ENCODE data around the gene UBTD2.
"Not testable (repeated sequence)": the region's sequence is repeated elsewhere in the genome, so short reads cannot be mapped to it uniquely, and the experiment has no call there.

The UBTD2 gene

DNA sequence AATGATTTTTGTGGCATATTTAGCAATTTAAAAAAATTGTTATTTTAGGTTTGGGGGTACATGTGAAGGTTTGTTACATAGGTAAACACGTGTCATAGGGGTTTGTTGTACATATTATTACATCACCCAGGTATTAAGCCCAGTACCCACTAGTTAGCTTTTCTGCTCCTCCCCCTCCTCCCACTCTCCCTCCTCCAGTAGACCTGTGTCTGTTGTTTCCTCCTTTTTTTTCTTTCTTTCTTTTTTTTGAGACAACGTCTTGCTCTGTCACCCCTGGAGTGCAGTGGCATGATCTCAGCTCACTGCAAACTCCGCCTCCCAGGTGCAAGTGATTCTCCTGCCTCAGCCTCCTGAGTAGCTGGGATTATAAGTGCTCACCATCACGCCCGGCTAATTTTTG, 8.3 kb upstream of the UBTD2 start:
- not testable (repeated sequence) for DNase-seq

DNA sequence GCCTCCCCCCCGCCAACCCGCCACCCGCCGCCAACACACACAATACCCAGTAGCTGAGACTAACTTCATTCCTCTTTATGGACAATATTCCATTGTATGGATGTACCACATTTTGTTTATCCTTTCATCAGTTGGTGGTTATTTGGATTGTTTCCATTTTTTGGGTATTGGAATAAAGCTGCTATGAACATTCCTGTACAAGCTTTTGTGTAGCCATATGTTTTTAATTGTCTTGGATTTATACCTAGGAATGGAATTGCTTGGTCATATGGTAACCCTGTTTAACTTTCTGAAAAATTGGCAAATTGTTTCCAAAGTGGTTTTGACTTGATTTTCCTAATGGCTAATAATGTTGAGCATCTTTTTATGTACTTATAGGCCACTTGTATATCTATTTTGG, 4.9 kb upstream of the UBTD2 start:
- DNase-seq, result no peak

DNA sequence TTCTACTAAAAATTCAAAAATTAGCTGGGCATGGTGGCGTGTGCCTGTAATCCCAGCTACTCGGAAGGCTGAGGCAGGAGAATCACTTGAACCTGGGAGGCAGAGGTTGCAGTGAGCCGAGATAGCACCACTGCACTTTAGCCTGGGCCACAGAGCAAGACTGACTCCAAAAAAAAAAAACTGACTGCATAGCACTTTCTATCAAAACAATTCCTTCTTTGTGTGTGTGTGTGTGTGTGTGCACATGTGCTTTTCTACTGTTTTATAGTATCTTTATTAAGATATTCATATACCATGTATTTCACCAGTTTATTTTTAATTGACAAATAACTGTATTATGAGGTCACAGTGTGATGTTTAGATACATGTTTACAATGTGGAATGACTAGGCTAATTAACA, 3.6 kb upstream of the UBTD2 start:
- not testable (repeated sequence) for DNase-seq

DNA sequence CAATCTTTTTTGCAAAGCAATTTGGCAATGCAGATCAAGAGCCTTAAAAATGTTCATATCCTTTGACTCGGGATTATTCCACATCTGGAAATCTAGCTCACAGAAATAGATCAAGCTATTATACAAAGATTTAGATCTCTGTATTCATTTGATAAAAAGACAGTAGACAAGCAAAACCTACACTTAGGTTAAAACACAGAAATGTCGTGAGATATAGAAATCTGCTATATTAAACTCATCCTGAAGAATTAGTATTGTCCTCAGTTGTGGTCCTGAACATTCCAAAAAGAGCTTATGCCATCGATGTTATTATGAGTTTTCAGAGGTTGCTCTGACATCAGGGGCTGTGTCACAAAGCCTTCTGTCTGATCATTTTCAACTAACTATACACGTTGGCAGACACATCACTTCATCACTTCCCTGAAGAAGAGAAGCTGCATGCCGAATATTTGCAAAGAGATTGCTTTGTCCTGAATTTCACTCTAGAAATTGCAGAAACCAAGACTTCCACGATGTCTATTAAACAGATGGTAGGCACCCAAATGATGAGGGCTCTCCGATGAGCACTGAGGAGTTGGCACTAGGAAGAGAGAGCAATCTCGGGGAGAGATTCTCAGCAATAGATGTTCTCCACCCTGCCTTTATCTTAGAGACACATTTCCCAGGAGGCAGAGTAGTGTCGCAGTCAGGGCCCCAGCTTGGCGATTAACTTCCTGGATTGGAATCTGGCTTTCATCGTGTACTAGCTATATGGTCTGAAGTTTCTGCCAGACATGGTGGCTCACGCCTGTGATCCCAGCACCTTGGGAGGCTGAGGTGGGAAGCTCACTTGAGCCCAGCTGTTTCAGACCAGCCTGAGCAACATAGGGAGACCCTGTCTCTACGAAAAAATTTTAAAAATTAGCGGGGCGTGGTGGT, 1.9 kb upstream of the UBTD2 start:
- DNase-seq, result no peak

DNA sequence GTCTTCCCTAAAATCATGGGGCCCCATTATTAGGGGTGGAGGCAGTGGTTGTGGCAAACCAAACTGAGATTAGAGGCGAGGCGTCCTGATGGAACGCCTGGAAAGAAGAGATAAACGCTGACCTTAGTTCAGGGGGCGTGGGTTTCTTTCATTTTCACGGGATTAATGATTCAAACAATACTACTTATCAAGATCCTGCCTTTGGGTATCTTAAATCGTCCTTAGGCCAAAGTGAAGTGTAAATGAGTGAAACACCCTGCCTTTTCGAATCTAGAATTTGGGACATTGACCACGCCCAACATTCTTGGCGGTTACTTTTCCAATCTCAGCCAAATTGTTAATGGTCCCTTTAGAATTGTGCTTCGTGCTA, 1.0 kb upstream of the UBTD2 start:
- DNase-seq, result no peak

DNA sequence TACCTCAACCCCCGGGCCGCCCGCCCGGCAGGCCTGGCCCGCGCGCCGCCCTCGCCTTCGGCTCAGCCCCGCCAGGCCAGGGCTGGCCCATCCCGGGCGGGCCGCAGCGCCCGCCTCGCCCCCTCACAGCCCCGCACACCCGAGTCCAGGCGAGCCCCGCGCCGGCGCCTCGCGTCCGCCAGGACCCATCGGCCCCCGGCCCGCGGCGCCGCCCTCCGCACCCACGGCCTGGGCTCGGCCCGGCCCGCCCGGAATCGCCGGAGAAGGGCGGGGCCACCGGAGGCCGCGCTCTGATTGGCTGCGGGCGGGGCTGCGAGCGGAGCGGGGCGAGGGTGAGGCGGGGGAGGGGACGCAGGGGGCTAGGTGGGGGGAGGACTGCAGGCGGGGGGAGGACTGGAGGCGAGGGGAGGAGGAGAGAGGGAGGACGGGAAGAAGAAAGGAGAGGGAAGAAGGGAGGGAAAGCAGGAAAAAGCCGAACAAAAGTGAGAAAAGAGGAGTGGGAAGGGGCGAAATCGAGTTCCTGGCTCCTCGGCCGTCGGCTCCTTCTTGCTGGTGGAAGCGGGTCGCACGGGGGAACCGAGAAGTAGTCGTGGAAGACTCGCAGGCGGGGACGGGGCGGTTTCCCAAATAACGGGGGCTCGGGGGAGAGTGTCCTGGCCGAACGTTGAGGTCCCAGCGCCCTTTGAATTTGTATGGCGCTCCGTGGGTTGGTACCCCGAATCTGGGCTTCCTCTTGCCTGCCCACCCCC, 472 bp upstream of the UBTD2 start:
- DNase-seq, result peak; percentile 81

DNA sequence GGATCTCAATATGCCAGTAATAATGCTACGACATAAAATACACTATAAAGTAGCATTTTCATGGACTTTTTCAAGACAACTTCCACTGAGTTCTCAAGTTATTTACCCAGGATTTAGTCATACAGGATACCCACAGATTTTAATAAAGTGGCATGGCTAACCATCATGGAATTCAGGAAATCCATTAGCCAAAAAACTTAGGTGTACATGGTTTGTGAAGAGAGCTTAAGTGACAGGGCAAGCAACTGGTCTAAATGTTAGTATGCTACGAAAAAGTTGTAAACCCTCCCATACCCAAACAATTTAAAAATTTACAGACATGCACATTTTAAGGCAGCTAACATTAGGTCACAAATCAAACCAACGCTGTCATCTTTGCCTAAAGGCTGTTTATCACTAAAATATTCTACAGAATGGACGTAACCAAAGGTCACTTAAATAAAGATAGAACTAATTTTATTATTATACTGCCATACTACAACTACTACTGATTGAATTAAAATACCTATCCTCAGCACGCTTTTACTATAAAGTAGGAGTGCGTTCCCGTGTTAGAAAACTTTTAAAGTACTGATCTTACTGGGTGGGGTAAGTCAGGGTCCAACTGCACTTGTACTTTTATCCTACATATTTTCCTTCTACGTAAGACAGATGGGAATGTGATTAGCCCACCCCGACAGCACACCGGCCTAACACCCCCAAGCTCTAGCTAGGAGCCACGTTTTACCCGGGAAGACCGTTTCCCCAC, 1.1 kb downstream of the UBTD2 start:
- DNase-seq, result no peak

DNA sequence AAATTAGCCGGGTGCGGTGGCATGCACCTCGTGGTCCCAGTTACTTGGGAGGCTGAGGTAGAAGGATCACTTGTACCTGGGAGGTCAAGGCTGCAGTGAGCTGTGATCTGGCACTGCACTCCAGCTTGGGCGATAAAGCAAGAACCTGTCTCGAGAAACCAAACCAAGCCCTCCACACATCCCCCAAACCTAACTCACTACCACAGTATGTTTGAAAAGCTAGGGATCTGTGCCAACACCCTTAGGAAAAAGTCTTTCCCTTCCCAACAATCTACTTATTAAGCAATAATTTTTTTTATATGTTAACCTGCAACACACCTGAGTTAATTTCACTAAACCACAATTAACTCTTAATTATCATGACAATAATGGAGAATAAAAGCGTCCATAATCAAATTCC, 2.2 kb downstream of the UBTD2 start:
- no peak for DNase-seq

DNA sequence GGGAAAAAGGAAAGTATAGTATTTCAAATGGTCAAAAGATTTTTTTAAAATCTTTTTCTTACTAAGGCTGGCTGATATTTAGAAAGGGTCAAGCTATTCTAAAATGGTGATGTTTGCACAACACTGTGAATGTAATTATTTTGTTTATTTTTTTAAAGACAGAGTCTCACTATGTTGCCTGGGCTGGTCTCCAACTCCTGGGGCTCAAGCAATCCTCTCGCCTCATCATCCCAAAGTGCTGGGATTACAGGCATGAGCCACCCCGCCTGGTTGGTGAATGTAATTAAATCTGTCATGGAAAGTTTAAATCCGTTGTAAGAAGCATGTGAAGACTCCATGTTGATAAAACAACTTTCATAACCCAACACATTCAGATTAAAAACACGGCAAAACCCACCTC, 2.6 kb downstream of the UBTD2 start:
- no peak for DNase-seq

DNA sequence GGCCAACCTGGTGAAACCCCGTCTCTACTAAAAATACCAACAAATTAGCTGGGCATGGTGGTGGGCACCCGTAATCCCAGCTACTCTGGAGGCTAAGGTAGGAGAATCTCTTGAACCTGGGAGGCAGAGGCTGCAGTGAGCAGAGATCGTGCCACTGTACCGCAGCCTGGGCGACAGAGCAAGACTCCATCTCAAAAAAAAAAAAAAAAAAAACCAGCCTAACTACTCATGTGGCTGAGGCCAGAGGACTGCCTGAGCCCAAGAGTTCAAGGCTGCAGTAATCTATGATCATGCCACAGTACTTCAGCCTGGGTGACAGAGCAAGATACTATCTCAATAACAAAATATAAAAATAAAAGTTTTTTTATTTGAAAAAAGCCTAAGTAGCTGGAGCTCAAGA, 3.2 kb downstream of the UBTD2 start:
- no peak for DNase-seq

DNA sequence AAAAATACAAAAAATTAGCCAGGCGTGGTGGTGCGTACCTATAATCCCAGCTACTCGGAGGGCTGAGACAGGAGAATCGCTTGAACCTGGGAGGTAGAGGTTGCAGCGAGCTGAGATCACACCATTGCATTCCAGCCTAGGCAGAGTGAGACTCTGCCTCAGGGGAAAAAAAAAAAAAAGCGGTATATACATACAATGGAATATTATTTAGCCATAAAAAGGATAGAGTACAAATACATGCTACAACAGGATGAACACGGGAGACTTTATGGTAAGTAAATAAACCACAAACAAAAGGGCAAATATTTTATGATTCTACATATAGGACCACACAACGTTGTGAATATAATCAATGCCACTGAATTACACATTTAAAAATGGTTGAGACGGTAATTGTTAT, 5.2 kb downstream of the UBTD2 start:
- DNase-seq, result no peak

DNA sequence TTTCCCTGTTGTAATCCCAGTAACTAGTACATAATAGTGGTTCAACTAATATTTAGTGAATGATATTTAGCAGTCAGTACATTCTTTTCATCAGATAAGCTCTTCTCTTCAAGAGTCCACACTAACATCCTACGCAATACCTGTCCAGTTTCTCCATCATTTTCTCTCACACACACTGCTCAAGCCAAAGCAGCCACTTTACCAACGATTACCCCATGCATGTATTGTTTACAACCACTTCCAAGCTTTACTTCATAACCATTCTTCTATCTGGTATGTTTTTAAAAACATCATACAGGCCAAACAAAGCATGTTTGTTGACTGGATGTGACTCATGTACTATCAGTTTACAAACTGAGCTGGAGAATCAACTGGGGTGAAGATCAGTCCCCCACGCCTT, 7.3 kb downstream of the UBTD2 start:
- DNase-seq, result no peak

DNA sequence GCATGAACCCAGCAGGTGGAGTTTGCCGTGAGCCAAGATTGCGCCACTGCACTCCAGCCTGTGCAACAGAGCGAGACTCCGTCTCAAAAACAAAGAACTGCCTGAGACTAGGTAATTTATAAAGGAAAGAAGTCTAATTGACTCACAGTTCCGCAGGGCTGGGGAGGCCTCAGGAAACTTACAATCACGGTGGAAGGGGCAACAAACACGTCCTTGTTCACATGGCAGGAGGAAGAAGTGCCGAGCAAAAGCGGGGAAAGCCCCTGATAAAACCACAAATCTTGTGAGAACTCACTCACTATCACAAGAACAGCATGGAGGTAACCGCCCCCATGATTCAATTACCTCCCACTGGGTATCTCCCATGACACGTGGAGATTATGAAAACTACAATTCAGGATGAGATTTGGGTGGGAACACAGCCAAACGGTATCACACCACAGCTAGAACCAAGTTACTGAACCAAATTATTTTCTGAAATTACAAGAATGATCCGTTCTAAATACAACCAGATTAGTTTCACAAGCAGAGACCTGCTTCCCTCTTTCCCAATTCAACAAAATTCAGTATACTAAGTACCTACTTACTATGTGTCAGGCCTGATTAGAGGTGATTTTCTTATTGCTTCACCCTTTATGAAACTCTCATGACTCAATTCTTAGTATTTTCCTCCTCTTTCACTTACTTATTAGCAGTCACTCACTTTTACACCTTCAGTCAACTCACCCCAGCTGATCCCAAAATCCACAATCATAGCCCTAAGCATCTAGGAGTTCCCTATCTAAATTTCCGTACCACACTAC, 8.4 kb downstream of the UBTD2 start:
- no peak for DNase-seq

DNA sequence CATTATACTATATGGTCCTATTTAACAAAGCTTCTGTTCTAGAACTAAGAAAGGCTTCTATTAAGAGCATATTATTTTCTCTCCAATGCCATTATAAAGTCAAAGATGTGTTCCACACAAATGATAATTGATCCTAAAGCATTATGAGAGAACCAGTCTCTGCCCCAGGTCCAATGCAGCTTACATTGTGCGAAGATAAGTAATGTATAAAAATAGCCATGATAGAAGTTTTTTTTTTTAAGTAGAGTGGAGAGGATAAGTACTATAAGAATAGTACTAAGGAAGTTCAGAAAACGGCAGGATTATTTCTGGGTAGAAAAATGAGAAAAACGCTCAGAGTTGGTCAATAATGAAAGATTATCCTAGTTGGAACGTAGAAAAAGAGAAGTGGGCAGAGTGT, 15.6 kb downstream of the UBTD2 start:
- no peak for DNase-seq

DNA sequence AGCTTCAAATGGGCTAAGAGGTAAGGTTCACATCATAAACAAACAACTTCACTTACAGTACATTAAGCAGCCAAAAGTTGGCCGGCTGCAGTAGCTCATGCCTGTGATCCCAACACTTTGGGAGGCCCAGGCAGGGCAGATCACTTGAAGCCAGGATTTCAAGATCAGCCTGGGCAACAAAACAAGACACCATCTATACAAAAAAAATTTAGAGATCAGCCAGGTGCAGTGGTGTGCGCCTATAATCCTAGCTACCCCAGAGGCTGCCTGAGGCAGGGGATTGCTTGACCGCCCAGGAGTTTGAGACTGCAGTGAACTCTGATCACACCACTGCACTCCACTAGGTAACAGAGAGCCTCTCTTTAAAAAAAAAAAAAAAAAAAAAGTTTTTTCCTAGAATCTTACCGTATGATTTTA, 16.9 kb downstream of the UBTD2 start:
- no peak for DNase-seq

DNA sequence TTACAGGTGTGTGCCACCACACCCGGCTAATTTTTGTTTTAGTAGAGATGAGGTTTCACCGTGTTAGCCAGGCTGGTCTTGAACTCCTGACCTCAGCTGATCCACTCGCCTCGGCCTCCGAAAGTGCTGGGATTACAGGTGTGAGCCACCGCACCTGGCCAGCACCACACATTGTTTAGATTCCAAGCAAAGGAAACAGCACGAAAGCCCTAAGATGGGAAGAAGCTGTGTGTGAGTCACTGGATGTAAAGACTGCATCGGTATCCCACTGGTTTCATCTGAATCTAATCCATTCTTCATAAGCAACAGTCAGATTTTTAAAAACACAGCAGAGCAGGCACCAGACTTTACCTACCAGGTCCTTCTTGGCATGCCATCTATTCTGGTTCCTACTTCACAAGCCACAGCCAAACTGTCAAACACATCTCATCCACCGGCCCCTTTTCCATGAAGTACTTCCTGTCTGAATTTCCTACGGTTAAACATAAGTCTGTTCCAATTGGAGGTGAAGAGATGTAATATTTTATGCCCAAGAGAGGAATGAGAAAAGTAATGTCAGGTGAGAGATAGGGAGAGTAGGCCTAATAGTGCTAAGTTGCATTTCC, 17.4 kb downstream of the UBTD2 start:
- no peak for DNase-seq

DNA sequence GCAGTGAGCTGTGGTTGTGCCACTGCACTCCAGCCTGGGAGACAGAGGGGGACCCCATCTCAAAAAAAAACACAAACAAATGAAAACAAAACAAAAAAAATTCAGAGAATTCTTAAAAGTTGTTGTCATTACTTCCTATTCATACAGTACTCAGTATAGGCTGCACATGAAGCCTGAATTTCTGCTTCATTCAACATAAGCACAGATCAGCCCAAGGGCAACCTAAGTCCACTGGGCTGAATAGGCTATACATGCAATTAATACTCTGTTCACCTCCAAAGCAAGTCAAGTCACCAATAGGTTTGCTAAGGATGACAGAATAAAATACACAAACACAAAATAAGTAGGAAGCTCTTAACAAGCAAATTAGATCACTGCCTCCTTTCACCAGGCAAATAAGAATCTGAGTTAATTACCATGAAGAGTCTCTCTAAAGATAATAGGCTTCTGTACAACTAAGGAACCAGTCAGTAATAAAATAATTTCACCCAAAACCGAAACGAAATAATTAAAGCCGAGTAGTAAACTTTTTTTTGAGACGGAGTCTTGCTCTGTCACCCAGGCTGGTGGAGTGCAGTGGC, 18.7 kb downstream of the UBTD2 start:
- DNase-seq, result no peak

DNA sequence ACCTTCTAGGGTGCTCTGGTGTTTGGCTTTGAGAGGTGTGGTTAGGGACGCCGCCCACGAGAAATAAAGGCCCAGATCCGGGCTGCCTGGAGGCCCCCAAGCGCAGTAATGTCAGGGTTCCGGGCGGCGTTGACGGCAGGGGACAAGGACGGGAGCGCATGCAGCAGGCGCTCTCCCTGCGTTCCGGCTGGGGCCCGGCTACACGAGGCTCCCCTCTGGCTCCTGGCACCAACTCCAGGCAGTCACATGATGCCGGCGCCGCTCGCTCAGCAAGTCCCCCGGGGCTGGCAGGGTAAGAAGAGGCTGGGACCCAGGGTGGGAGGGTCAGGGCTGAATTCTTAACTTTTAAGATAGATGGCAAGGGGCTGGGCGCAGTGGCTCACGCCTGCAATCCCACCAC, 28.1 kb downstream of the UBTD2 start:
- no peak for DNase-seq

DNA sequence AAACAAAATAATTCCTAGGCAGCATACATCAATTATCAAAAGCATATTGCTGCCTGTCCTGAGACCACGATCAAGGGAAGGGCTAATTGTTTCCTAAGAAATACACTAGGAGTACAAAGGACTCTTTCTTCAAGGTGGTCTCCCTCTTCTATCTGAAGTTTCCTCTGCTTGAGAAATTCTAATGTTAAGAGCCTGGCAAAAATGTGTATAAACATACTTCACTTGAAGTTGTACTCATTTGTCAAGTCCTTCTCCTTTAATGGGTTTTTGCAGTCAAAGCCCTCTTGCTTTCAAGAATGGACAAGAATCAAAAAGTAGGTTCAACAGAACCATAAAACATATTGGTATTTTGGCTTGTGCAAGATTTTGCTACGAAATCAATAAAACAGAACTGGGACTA, 31.1 kb downstream of the UBTD2 start:
- DNase-seq, result no peak

DNA sequence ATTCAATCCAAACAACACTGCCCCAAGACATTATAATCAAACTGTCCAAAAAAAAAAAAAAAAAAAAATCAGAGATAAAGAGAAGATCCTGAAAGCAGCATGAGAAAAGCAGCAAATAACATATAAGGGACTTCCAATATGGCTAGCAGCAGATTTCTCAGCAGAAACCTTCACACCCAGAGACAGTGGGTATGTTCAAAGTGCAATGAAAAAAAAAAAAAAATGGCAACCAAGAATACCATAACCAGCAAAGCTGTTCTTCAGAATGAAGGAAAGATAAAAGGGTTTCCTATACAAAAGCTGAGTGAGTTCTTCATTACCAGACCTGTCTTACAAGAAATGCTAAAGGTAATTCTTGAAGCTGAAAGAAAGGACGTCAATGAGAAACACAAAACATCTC, 32.1 kb downstream of the UBTD2 start:
- DNase-seq, result no peak

DNA sequence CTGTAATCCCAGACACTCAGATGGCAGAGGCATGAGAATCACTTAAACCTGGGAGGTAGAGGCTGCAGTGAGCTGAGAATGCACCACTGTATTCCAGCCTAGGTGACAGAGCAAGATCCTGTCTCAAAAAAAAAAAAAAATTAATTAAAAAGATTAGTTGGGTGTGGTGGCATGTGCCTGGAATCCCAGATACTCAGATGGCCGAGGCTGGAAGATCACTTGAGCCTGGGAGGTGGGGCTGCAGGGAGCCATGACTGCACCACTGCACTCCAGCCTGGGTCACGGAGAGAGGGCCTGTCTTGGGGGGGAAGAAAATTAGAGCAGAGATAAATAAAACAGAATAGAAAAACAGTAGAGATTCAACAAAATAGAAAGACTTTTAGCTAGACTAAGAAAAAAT, 34.9 kb downstream of the UBTD2 start:
- DNase-seq, result no peak

DNA sequence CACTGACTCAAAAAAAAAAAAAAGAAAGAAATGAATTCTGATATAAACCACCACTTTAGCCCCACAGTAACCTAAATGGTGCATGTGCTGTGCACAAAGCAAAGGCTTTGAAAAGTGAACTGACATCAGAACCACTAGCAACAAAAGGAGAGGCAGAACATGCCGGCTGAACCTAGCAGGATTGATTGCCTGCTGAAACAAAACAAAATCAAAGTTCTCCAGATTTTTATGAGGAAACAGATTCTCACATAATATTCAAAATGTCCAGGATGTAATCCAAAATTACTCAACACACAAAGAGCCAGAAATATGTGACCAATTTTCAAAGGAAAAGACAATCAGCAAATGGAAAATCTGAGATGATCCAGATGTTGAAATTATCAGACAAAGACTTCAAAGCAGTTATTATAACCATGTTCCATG, 37.9 kb downstream of the UBTD2 start:
- DNase-seq, result no peak
